Stimulated activated CD8-positive, alpha-beta memory T cell treated with anti-CD3 and anti-CD28 coated beads, Interleukin-4, amount 100 ng/mL, for 24 hours (primary cell): ENCODE data around the gene RCBTB1.
"Not testable (repeated sequence)": the region's sequence is repeated elsewhere in the genome, so short reads cannot be mapped to it uniquely, and the experiment has no call there.

Experiments
- DNase-seq: peaks from one replicate; pipeline ENCODE4 v3.0.0-alpha.2; 2020; ENCODE audit warnings: low read depth

The RCBTB1 gene

DNA sequence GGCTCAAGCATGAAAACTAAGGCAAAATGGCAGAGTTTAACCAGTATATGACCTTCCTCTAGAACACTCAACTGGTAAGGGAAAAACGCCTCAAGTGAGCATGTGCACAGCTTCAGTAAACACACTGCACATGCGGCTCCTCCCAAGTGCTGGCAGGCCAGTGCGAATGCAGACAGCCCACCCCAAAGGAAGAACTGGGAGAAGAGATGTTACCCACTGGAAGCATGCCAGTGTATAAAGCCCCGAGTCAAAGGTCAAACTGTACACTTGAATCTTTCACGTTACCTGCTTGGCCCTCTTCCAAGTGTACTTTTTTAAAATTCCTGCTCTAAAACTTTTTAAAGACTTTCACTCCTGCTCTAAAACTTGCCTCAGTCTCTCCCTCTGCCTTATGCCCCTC is 19.2 kb upstream of the RCBTB1 start:
- no peak for DNase-seq

DNA sequence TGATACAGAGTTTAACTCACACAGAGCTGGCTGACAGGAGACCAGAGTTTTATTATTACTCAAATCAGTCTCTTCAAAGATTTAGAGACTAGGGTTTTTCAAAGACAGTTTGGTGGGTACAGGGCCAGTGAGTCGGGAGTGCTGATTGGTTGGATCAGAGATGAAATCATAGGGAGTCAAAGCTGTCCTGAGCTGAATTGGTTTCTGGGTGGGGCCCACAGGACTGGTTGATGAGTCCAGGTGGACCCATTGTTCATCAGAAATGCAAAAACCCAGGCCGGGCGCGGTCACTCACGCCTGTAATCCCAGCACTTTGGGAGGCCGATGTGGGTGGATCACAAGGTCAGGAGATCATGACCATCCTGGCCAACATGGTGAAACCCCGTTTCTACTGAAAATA is 17.3 kb upstream of the RCBTB1 start:
- not testable (repeated sequence) for DNase-seq

DNA sequence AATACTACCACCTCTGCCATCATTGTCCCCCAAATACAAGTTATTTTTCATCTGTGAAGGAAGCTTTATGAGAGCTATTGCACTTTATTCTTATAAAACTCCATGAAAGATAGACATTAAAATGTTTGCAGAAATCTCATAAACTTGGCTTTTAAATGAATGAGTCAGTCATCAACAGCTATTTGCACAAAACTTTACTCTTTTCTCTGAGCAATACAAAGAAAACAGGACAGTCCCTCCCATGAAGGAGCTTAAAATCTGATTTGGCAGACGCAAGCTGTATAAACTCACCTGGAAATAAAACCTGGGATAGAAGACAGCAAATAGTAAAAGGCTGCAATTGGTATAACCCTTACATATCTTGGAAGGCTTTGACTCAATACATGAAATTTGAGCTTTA is 16.6 kb upstream of the RCBTB1 start:
- no peak for DNase-seq

DNA sequence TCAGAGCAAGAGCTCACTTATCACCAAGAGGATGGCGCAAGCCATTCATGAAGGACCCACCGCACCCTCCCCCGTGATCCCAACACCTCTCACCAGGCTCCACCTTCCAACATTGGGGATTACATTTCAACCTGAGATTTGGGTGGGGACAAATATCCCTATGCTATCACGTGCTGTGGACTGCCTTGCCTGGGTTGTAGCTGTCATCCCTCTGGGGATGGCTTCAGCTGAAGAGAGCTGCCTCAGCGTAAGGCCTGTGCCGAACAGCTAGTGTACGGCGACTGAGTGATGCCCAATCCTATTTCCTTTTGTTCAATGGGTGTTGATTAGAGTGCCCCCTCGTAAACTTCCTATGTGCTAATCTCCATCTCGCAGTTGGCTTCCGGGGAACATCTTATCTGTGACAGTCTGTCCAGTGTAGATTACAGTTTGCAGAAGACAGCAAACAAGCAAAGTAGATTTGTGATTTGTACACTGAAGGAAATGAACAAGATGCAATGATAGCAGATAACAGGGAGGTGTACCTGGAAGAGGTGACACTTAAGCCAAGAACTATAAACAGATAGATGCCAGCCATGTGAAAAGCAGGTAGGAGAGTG is 11.8 kb upstream of the RCBTB1 start:
- no peak for DNase-seq

DNA sequence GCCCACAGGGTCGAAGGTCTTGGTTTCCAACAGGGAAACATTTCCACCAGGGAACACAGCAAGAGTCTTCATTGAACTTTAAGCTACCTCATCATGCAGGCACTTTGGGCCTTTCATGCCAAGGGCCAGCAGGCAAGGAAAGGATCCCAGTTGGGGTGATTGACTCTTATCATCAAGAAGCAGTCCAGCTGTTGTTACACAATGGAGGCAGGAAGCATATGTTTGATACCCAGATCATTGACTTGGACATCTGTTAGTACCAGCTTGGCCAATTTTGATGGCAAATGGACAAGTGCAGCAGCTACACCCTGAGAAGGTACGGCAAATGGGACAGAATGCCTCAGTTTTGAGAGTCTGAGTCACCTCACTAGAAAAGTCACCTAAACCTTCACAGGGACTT is 10.9 kb upstream of the RCBTB1 start:
- no peak for DNase-seq

DNA sequence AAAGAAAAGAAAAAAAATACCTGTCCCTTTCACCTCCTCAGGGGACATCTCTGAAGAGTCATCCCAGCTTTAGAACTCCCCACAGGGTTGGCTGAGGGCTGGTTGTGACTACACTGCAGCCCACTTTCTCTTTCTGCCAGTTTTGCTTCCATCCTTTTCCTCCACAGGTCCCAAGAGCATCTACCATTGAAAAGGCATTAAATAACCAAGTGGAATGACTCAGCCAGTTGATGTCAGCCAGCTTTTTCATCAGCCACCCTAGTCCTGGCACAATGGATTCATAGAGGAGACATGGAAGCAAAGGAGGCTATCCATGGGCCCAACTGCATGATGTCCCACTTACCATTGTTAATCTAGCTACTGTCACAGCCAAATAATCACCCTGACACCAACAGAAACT is 9.2 kb upstream of the RCBTB1 start:
- no peak for DNase-seq

DNA sequence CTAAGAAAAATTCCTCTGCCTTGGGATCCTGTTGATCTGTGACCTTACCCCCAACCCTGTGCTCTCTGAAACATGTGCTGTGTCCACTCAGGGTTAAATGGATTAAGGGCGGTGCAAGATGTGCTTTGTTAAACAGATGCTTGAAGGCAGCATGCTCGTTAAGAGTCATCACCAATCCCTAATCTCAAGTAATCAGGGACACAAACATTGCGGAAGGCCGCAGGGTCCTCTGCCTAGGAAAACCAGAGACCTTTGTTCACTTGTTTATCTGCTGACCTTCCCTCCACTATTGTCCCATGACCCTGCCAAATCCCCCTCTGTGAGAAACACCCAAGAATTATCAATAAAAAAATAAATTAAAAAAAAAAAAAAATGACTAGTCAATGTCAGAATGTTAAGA is 8.5 kb upstream of the RCBTB1 start:
- DNase-seq: not testable (repeated sequence)

DNA sequence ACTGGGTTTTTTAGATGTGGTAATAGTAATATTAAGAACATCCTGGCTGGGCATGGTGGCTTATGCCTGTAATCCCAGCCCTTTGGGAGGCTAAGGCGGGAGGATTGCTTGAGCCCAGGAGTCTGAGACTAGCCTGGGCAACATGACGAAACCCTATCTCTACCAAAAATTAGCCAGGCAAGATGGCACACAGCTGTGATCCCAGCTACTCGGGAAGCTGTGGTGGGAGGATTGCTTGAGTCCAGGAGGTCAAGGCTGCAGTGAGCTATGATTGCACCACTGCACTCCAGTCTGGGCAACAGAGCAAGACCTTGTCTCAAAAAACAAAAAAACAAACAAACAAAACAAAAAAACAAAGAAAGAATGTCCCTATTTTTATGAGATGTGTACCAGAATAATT is 5.4 kb upstream of the RCBTB1 start:
- DNase-seq: not testable (repeated sequence)

DNA sequence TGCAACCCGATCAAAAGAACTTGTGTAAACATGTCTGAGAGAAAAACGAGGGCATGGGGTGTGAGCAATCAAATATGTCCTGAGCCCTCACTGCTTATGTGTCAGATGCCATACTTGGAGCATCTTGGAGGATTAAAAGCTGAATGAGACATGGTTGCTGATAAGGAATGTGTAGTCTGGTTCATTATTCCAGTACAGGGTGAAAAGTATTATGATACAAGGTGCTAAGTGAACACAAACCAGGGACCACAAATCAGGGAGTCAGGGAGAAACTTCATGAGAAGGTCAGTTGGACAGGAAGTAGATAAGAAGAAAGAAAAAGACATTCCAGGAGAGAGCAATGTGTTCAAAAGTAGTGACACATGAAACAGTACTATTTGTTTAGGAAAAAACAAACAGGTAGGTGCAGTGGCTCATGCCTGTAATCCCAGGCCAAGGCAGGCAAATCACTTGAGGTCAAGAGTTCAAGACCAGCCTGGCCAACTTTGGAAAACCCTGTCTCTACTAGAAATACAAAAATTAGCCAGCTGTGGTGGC is 2.0 kb upstream of the RCBTB1 start:
- no peak for DNase-seq

DNA sequence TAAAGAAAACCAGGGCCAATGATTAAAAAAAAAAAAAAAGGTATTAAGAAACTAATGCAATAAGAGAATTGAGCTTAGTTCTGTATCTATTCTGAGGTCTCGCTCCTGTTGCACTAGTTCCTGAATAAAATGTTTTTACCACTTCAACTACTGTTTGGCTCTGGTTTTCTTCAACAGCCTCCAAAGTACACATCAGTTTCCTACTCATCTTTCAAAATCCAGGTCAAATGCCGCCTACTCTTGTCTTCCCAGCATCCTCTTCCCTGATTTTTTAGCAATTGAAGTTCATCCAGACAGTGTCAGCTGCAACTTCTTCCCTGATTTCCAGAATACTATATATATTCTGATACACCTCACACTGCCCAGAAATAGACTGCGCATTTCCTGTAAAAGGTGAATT is 1.4 kb upstream of the RCBTB1 start:
- no peak for DNase-seq

DNA sequence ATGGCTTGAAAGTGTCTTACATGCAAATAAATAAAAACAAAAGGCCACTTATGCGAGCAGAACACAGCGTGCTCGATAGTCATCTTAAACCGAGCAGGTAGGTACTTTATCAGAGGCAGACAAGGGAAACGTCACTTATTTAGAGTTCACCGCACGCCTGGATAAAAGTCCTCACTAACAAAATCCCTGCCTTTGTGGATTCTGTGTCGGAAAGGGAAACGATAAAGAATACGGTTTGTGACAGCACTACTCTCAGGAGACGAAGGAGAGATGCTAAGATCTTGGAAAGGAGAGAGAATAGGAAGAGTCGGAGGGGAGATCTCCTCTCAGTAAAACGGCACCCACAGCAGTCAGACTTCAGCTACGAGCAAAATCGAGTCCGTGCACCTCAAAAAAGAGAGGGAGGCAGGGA is 581 bp downstream of the RCBTB1 start:
- no peak for DNase-seq

DNA sequence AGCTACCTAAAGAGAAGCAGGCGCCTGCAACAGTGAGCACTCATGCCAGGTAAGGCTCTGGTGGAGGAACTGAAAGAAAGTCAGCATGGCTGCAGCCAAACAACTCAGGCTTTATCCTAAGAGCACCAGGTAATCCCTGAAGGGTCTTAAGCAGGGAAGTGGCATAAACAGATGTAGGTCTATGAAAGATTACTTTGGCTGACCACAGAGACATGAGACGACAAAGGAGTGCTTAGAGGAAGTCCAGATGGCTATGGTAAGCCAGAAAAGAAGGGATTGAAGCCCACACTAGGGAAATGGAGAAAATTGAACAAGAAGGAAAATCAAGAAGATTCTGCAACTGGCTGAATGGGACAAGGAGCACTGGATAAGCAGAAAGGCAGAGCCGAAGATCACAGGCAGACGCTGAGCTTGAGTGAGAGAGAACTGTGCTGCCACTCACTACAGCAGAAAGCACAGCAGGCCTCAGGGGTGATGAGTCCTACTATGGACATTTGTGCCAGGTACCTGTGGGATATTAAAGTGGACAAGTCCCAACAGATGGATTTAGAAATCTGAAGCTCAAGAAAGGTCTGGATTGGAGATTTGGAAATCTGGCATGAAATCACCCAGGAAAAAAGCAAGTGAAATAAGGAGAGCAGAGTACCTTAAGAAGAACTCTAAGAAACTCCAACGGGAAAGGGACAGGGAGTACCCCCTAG is 4.2 kb downstream of the RCBTB1 start:
- no peak for DNase-seq

DNA sequence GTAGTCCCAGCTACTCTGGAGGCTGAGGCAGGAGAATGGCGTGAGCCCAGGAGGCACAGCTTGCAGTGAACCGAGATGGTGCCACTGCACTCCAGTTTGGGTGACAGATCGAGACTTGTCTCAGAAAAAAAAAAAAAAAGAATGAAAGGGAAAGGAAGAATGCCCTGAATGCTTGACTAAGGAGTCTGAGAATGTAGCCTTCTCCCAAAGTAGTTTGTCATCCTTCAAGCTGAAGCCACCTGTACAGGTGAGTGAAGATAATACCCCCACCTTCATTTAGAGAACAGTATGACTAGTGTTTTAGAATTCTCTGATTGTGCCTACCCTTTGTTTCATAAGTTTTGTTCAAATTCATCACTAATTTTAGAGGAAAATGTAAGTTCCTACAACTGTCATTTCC is 5.9 kb downstream of the RCBTB1 start:
- DNase-seq: no peak

DNA sequence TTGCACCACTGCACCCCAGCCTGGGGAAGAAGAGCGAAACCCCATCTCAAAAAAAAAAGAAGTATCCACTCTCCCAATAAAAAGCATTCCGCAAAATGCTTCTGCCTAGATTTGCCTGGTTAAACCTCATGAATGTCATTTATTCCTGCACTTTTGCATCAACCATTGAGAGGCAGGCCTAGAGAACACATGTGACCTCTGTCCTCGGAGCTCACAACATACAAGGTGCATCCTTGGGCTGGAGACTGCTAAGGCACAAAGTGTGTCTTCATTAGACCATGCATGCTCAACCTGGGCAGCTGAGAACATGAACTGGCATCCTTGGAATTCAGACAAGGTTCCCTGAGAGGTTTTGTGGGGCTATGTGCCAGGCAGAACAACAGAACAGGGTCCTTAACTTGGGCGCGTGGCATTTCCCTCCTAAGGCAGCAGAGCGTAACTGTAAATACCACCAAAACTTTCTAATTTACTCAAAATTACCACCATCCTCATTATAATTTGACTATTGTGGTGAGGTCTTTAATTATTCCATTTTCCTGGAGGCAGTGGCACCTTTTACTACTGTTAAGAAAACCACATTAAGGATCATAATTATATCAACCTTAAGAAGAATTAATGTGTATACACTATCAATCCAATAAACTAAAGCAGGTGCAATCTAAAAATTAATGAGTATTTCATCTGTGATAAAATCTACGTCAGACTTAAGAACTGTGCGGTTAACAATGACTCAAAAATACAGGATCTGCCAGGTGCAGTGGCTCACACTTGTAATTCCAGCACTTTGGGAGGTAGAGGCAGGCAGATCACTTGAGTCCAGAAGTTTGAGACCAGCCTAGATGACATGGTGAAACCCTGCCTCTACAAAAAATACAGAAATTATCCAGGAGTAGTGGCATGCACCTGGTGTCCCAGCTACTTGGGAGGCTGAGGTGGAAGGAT is 13.8 kb downstream of the RCBTB1 start:
- no peak for DNase-seq

DNA sequence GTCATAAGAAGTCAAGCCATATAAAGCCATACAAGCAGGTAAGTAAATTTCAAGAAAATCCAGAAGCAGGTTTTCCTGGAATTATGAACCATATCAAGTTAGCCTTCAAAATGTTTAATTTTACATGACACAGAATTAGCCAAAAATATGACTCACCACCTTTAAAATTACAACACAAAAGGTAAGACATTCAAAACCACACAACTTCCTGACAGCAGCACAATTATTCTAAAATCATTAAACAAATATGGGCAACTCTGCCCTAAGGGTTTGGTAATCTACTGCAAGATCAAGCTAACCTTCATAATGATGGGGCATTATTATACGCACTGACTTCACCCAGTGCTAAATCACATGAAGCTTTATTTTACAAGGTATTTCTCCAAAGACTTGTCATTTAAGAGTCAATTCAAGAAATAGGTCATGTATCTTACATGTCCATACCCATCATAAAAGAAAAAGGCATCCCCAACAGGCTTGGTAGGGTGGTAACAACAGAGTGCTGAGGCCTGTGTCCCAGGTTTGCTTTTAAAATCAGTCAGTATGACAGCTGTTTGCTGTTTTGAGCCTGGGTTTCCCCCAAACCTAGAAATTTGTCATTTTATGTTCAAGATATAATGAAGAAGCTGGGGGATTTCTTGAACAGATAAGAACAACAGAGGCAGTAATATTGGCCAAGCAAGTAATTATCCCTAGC is 15.2 kb downstream of the RCBTB1 start:
- no peak for DNase-seq

DNA sequence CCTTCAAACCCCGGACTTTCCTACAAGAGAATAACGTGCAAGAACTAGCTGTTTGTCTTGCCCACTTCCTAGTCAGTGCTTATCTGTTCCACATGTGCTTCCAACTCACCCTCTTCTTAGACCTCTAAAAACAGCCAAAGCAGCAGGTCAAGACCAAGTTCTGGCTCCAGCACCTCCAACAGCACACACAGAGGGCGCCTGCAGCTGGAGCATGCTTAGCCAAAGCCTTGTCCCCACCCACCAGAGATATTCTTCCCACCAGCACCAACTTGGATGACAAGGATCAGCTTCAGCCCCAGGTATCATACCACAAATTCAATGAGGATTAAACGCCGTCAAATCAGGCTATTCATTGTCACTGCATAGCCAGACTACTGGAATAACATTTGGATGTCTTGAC is 17.9 kb downstream of the RCBTB1 start:
- no peak for DNase-seq

DNA sequence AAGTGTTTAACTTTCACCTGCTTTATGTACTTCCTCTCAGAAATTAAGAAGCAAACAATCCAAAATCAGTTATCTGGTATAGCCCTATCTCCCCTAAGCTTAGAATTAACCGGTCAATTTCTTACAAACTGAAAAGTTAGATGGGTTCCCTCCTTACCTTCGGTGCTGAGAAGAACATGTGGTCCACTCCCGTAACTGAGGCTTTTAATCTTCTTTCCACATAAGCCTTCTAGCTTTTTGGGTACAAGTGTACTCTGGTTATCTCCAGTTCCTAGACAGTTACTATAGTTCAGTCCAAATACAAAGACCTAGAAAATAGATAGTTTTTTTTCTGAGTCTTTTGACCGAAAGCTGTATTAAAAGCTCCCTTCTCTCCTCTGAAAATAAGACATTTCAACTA is 18.9 kb downstream of the RCBTB1 start:
- DNase-seq: no peak

DNA sequence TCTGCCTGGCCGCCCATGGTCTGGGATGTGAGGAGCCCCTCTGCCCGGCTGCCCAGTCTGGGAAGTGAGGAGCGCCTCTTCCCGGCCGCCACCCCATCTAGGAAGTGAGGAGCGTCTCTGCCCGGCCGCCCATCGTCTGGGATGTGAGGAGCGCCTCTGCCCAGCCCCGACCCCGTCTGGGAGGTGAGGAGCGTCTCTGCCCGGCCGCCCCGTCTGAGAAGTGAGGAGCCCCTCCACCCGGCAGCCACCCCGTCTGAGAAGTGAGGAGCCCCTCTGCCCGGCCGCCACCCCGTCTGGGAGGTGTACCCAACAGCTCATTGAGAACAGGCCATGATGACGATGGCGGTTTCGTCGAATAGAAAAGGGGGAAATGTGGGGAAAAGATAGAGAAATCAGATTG is 19.9 kb downstream of the RCBTB1 start:
- not testable (repeated sequence) for DNase-seq

DNA sequence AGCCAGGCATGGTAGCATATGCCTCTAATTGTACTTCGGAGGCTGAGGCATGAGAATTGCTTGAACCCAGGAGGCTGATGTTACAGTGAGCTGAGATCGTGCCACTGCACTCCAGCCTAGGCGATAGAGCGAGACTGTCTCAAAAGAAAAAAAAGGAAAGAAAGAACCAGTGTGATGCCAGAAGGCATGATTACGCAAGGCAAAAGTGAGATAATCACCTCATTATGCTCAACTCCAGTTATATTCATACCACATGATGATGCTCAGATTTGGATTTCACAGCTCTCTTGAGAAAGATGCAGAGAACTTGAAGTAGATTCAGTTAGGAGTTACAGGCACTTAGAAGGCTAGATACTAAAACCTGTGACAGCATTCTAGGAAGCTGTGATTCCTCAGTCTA is 21.8 kb downstream of the RCBTB1 start:
- DNase-seq: no peak

DNA sequence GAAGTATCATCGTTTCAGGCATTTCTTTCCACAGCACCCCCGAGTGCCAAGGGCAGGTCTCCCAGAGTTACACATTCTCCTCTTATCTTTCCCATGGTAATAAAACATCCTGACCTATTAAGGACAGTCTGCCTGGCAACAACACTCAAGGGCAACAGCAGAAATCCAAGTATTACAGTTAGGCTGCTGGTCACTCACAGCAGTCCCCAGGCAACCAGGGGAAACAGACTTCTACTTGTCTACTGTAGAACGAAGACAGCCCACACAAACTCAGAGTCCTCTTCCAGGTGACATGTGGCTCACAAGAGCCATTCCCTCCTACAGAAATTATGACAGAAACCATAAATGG is 24.3 kb downstream of the RCBTB1 start:
- DNase-seq: no peak

DNA sequence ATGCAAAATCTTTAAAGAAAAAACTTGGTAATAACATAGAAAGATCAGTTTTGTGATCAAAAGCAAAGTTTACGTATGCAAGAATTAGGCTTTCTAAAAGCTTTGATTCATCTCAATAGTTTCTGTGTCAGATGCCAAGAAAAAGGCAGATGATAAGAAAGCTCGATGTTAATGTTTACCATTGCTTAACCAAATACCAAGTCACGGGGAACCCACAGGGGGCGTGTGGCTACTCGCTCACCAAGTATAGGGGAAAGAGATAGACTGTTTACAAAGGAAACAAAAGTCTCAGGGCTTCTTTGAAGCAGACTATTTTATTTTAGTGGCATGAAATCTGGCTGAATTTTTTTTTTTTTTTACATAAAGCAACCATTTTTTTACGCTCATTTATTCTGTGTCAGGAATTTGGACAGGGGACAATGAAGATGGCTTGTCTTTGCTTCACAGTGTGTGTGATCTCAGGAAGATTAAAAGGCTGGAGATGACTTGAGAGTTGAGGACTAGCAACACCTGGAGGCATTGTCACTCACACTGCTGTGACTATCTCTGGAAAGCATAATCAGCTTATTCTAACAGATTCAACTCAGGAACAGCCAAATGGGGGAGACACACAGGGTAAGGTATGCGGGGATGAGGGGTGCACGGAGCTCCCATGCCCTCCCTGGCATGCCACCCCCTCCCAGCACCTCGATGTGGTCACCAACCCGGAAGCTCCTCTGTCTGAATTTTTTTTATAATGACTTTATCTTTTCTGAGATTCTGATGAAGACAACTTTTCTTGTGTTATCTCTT is 24.9 kb downstream of the RCBTB1 start:
- DNase-seq: no peak
